GM12878 (cell line): ENCODE data around the gene CAMTA1. TPM values are rescaled to one million over a fixed set of nuclear protein-coding genes. Genes with fewer than 3 reads are reported as not detected.

Experiments
- ATAC-seq: fragments of 200-7000 bp; cut with Tn5 transposase; 3 replicates; pipeline ENCODE4 v1.9.1; 2020; ENCODE audit warnings: mild to moderate bottlenecking, moderate library complexity
- BruUV-seq: library from RNA; stranded (reverse); fragments of 400-500 nt; replicated peaks from 2 replicates; lab custom pipeline; 2021; lab: Mats Ljungman, UMichigan
- CTCF ChIA-PET: fragments of 300-600 bp; sonication (Branson Sonifier 250); formaldehyde crosslinking; extraction: SDS; loops from one replicate; lab custom pipeline; 2021; ENCODE audit warnings: inconsistent platforms; lab: Yijun Ruan, JAX
- POLR2A ChIA-PET: fragments of 350-600 bp; formaldehyde crosslinking; extraction: SDS; loops from one replicate; lab custom pipeline; 2021; ENCODE audit warnings: inconsistent platforms; lab: Charles Lee
- RAD21 ChIA-PET: fragments of 300-600 bp; sonication (Branson Sonifier 250); formaldehyde crosslinking; loops from one replicate; lab custom pipeline; 2023; ENCODE audit warnings: antibody characterized with exemption; ENCODE audit not compliant: unreplicated experiment; lab: Charles Lee
- SMC1A ChIA-PET: fragments of 300-600 bp; sonication (Branson Sonifier 250); formaldehyde crosslinking; loops from one replicate; lab custom pipeline; 2023; ENCODE audit not compliant: unreplicated experiment, uncharacterized antibody; lab: Charles Lee
- DNase-seq: peaks from one replicate; pipeline ENCODE4 v3.0.0-alpha.2; 2011; ENCODE audit warnings: low read depth, low spot score
- FAIRE-seq: peaks from 3 replicates; lab custom pipeline; 2011; peaks lifted over from hg19 to GRCh38; lab: Jason Lieb, UNC
- H2AFZ ChIP-seq: 2 replicates; pipeline ENCODE4 v1.6.0; 2011; ENCODE audit warnings: low read depth, low read length, control low read depth; ENCODE audit not compliant: control insufficient read depth
- H3K27ac ChIP-seq: 2 replicates; pipeline ENCODE4 v1.5.1; 2011; ENCODE audit warnings: control low read depth; ENCODE audit not compliant: control insufficient read depth, insufficient read depth
- H3K27me3 ChIP-seq, 2 experiments: replicated peaks in 1 of 2; 2 replicates each; pipeline versions ENCODE4 v1.6.0 to v1.6.1; 2011; ENCODE audit warnings: low read length in 1 of 2; ENCODE audit not compliant: control insufficient read depth in 2 of 2, insufficient read depth in 2 of 2
- H3K36me3 ChIP-seq, 2 experiments: 2 replicates each; pipeline ENCODE4 v1.5.1; 2011; ENCODE audit warnings: low read length in 1 of 2; ENCODE audit not compliant: control insufficient read depth in 2 of 2, insufficient read depth in 2 of 2
- H3K4me1 ChIP-seq: 2 replicates; pipeline ENCODE4 v1.6.1; 2011; ENCODE audit warnings: mild to moderate bottlenecking, low read length, moderate library complexity, mixed read lengths; ENCODE audit not compliant: control insufficient read depth, insufficient read depth
- H3K4me2 ChIP-seq: 2 replicates; pipeline ENCODE4 v1.6.0; 2011; ENCODE audit warnings: control low read depth; ENCODE audit not compliant: control insufficient read depth, insufficient read depth
- H3K4me3 ChIP-seq: fragments of 200-600 bp; sonication (generic); 2 replicates; pipeline ENCODE4 v1.5.1; 2016
- H3K79me2 ChIP-seq: 2 replicates; pipeline ENCODE4 v1.6.0; 2011; ENCODE audit warnings: low read length; ENCODE audit not compliant: control insufficient read depth, insufficient read depth
- H3K9ac ChIP-seq: 2 replicates; pipeline ENCODE4 v1.8.0; 2011; ENCODE audit warnings: low read length, control low read depth, mixed read lengths; ENCODE audit not compliant: control insufficient read depth, insufficient read depth
- H3K9me3 ChIP-seq: replicated peaks from 3 replicates; pipeline ENCODE4 v1.5.1; 2011; ENCODE audit warnings: mild to moderate bottlenecking, low read length; ENCODE audit not compliant: control insufficient read depth, insufficient read depth
- H4K20me1 ChIP-seq: 2 replicates; pipeline ENCODE4 v1.6.0; 2011; ENCODE audit not compliant: control insufficient read depth, insufficient read depth
- ASH2L ChIP-seq: fragments of 300-600, 200-600 bp; sonication (generic); IDR thresholded peaks from 2 replicates; pipeline ENCODE4 v1.6.1; 2017; ENCODE audit warnings: low read depth, mild to moderate bottlenecking, borderline replicate concordance
- BCL11A ChIP-seq: IDR thresholded peaks from 2 replicates; pipeline ENCODE4 v1.6.1; 2011; ENCODE audit warnings: low read depth, low read length
- CBFB ChIP-seq: IDR thresholded peaks from 2 replicates; pipeline ENCODE4 v1.6.1; 2016; ENCODE audit warnings: antibody characterized with exemption, low read depth
- NRF1 ChIP-seq: conservative IDR thresholded peaks from 2 replicates; pipeline ENCODE4 v1.6.1; 2011; ENCODE audit warnings: mild to moderate bottlenecking, low read depth, low read length, improper control_type of control experiment
- ZSCAN29 ChIP-seq: fragments of 450-650 bp; IDR thresholded peaks from 2 replicates; pipeline ENCODE4 v1.6.1; 2017; ENCODE audit warnings: mild to moderate bottlenecking, moderate library complexity
- WGBS: methylation state at CpG from one replicate; pipeline ENCODE4 v1.1.6; 2016; ENCODE audit warnings: low lambda C conversion rate; ENCODE audit not compliant: insufficient replicate concordance, insufficient coverage; ENCODE audit errors: missing lambda C conversion rate; 5-methylcytosine and 5-hydroxymethylcytosine counted together
- in situ Hi-C: fragments of 300-500 bp; cut with MboI; formaldehyde crosslinking; loops from 9 replicates; pipeline ENCODE4 v1.14.3; 2018; ENCODE audit warnings: mixed read lengths
- intact Hi-C: fragments of 100-400 bp; cut with micrococcal nuclease; formaldehyde crosslinking; loops from one replicate; pipeline ENCODE4 v1.14.2; 2022; ENCODE audit not compliant: unreplicated experiment
- polyA plus RNA-seq, 11 experiments: library from polyadenylated mRNA; depleted of rRNA in 4 of 11; unstranded in 6 of 11; stranded (reverse) in 5 of 11; fragments of >200 nt; fragmentation: Nextera tagmentation in 4 of 11; fragmentation: Illumina TruSeq in 1 of 11; extraction: Ambion mirVana in 4 of 11; extraction: Trizol in 1 of 11; gene quantifications; 1 replicate in 1 of 11; 2 replicates in 10 of 11; pipeline versions ENCODE4 v1.2.1 to v1.2.3, GENCODE V29; 2011 to 2016; ENCODE audit warnings: inconsistent platforms in 2 of 11, missing spikeins in 2 of 11, low read depth in 1 of 11
- total RNA-seq, 4 experiments: library from RNA; depleted of rRNA in 3 of 4; stranded (reverse); fragments of >200 nt in 3 of 4; fragmentation: Illumina TruSeq in 1 of 4; extraction: Trizol in 1 of 4; gene quantifications; 2 replicates each; pipeline versions ENCODE4 v1.2.1 to v1.2.3, GENCODE V29; 2013 to 2021
- TF ChIP-seq, protein P1 (sequence below): fragments of 450-650 bp; IDR thresholded peaks from 2 replicates; pipeline ENCODE4 v1.6.1; 2017; ENCODE audit warnings: mild to moderate bottlenecking, low read depth, inconsistent platforms; ENCODE audit not compliant: poor library complexity, severe bottlenecking

Gene CAMTA1
- total and polyA plus RNA-seq, 10 of the 15 experiments (the other 5 are each of a cell fraction or from before 2014, with no cell fraction given): 37.7 to 148 (median 76.4) TPM

DNA sequence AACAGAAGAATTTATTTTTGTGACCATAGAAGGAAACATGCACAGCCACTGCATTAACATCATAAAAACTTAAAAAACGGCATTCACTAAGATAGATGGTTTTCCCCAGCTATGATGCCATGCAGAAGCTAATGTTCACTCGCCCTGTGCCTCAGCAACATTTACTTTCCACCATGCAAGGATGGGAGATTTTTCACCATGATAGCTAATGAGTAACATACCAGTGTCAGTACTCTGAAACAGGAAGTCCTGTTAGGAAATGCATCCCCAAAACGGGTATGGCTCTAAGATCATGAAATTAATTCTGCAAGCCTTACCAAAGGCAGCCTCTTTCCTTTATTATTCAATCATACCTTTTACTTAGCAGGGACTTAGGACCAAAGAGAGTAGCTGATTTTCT is 968.4 kb downstream of the CAMTA1 start:
- ChIA-PET SMC1A (interaction anchor here (0.8 to 4.8 kb wide), 6 partner anchors 9 to 86 kb away, joined by 3 to 55 read pairs (median 4); no protein-coding TSS in a partner anchor), CTCF (interaction anchor here (1.0 to 7.9 kb wide), 21 partner anchors 8 to 263 kb away, joined by 3 to 208 read pairs (median 6); partner anchors contain the start of gene VAMP3)
- FAIRE-seq: no peak
- no peaks in the 10 kb centered on the region for H3K79me2 ChIP-seq
- H3K27me3 ChIP-seq: peaks cover 0 to 3% of the 10 kb centered on the region in 2 experiments; a peak in 1 of 4 replicates
- no peak for TF ChIP-seq CBFB
- TF ChIP-seq, all 136 proteins: peak for 0
- WGBS: 29% methylated on average over 3 of the region's 3 CpGs
- no peak overlapping the region for H3K9ac ChIP-seq
- H3K27ac ChIP-seq: no peak overlapping the region
- BruUV-seq: no TSS peak
- H3K4me1 ChIP-seq: no peaks in the 10 kb centered on the region
- peak overlapping the region; percentile 77; the same call in 1 of the 2 replicates for H2AFZ ChIP-seq
- in situ Hi-C loops (no loop called here), intact Hi-C loops (loop anchor here (1.0 to 5.0 kb wide), 2 partner anchors 86 to 149 kb away; no protein-coding TSS in a partner anchor)
- H3K4me2 ChIP-seq: no peak overlapping the region; the same call in 1 of the 2 replicates
- H4K20me1 ChIP-seq: no peaks in the 10 kb centered on the region
- ChIA-PET RAD21 (interaction anchor here (3.4 kb wide), 1 partner anchor 85 kb away, joined by 45 read pairs; no protein-coding TSS in a partner anchor), POLR2A (interaction anchor here (0.5 kb wide), 1 partner anchor 637 kb away, joined by 3 read pairs; no protein-coding TSS in a partner anchor)
- H3K9me3 ChIP-seq: no peaks in the 10 kb centered on the region
- no peaks in the 10 kb centered on the region for H3K36me3 ChIP-seq
- peak; percentile 21; the same call in 1 of the 3 replicates for ATAC-seq
- no peak overlapping the region for H3K4me3 ChIP-seq
- no peak for DNase-seq

DNA sequence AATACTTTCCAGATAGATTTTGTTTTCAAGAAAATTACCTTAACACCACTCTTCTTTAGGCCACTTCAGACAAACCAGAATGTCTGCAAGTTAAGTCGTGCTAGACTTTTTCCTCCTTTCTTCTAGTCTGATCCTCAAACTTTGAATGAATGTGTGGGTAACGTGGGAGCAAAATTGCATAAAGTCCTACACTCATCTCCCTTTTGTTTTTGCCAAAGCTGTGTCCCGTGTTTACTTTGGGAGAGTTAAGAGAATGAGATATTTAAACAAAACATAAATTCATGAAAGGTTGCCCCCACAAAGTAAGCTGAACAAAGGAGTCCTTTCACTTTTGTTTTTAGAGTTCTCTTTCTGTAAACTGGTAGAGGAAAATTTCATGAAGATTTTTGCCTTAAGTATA is 969.0 kb downstream of the CAMTA1 start:
- Histone ChIP-seq H3K27me3 (peaks cover 0 to 3% of the 10 kb centered on the region in 2 experiments; a peak in 1 of 4 replicates), H3K36me3 (no peaks in the 10 kb centered on the region), H3K4me3 (0 out of 2 replicates have a peak overlapping the region, but pooled peaks have one; percentile 14), H3K9me3 (no peaks in the 10 kb centered on the region), H4K20me1 (no peaks in the 10 kb centered on the region), H3K4me2 (peak overlapping the region; percentile 61), H3K79me2 (no peaks in the 10 kb centered on the region), H3K27ac (no peak overlapping the region), H3K9ac (no peak overlapping the region), H3K4me1 (no peaks in the 10 kb centered on the region), H2AFZ (peak overlapping the region; percentile 77)
- in situ Hi-C loops: no loop called here
- SMC1A ChIA-PET: interaction anchor here (2.4 to 4.8 kb wide), 2 partner anchors 15 to 86 kb away, joined by 6 to 55 read pairs; no protein-coding TSS in a partner anchor
- no TSS peak for BruUV-seq
- no peak for ATAC-seq
- RAD21 ChIA-PET: interaction anchor here (3.4 kb wide), 1 partner anchor 86 kb away, joined by 45 read pairs; no protein-coding TSS in a partner anchor
- no peak for DNase-seq
- WGBS: 9% methylated on average over 3 of the region's 3 CpGs
- peak; percentile 18 for FAIRE-seq
- TF ChIP-seq, protein P1, sequence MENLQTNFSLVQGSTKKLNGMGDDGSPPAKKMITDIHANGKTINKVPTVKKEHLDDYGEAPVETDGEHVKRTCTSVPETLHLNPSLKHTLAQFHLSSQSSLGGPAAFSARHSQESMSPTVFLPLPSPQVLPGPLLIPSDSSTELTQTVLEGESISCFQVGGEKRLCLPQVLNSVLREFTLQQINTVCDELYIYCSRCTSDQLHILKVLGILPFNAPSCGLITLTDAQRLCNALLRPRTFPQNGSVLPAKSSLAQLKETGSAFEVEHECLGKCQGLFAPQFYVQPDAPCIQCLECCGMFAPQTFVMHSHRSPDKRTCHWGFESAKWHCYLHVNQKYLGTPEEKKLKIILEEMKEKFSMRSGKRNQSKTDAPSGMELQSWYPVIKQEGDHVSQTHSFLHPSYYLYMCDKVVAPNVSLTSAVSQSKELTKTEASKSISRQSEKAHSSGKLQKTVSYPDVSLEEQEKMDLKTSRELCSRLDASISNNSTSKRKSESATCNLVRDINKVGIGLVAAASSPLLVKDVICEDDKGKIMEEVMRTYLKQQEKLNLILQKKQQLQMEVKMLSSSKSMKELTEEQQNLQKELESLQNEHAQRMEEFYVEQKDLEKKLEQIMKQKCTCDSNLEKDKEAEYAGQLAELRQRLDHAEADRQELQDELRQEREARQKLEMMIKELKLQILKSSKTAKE: no peak
- TF ChIP-seq ZSCAN29 (no peak), ASH2L (no peak), BCL11A (no peak), NRF1 (no peak)
- POLR2A ChIA-PET: no interaction called here
- CTCF ChIA-PET: interaction anchor here (1.1 to 7.9 kb wide), 7 partner anchors 9 to 87 kb away, joined by 3 to 208 read pairs (median 23); partner anchors contain the start of gene VAMP3
- intact Hi-C loops: loop anchor here (5.0 kb wide), 1 partner anchor 148 kb away; no protein-coding TSS in a partner anchor
